Myocyte (in vitro differentiated cells): ENCODE measurements around the gene PLA2G12B. TPM values are rescaled to one million over a fixed set of nuclear protein-coding genes. Genes with fewer than 3 reads are reported as not detected.
"Not testable (repeated sequence)": the region's sequence is repeated elsewhere in the genome, so short reads cannot be mapped to it uniquely, and the experiment has no call there.

Experiments
- DNase-seq: peaks from one replicate; pipeline ENCODE4 v3.0.0-alpha.2; 2012; ENCODE audit warnings: low read depth
- total RNA-seq: library from RNA; depleted of rRNA; stranded (reverse); fragments of >200 nt; gene quantifications from 2 replicates; pipeline ENCODE4 v1.2.3, GENCODE V29; 2014

Gene PLA2G12B
- total RNA-seq, 1 donor from 2014 or later = not detected

DNA sequence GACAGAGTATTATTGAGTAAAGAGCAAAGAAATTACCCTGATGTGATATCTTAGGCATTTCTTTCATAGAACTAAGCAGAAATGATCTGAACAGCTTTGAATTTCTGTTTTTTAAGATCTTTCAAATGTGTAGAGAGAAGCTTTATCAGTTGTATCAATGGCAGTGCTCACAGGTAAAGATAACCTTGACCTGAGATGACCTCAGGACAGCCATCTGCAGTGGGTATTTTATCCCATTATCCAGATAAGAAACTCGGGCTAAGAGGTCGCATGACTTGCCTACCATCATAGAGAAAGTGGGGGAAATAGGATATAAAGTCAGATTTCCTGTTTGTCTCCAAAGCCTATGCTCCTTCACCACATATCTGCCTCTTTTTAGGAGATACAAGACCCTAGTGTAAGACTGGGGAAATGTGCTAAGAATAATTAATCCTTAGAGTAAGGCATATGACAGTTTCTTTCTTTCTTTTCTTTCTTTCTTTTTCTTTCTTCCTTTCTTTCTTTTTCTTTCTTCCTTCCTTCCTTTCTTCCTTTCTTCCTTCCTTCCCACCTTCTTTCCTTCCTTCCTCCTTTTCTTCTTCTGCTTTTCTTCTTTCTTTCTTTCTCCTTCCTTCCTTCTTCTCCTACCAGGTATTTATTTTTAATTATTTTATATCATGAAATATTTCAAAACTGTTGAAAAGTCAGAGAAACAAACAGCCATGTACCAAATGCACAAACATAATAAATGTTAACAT lies 10.9 kb downstream of the PLA2G12B start:
- DNase-seq = no peak

DNA sequence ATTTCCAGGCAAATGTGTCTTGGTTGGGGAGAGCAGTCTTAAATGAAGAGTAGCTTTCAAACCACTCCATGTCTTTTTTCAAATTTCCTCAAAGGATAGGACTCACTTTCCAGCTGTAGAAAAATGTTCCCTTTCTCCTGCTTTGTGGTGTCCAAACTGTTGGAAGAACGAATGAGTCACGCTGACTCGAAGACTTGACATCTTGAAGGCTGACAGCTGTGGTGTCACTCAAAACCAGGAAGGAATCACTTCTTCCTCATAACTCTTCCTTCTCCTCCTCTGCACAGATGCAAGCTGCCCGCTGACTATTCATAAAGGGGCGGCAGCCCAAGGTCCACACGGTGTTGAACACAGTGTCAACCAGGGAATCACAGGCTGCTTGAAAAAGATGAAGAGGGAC lies 19.2 kb downstream of the PLA2G12B start:
- peak; percentile 96 for DNase-seq

DNA sequence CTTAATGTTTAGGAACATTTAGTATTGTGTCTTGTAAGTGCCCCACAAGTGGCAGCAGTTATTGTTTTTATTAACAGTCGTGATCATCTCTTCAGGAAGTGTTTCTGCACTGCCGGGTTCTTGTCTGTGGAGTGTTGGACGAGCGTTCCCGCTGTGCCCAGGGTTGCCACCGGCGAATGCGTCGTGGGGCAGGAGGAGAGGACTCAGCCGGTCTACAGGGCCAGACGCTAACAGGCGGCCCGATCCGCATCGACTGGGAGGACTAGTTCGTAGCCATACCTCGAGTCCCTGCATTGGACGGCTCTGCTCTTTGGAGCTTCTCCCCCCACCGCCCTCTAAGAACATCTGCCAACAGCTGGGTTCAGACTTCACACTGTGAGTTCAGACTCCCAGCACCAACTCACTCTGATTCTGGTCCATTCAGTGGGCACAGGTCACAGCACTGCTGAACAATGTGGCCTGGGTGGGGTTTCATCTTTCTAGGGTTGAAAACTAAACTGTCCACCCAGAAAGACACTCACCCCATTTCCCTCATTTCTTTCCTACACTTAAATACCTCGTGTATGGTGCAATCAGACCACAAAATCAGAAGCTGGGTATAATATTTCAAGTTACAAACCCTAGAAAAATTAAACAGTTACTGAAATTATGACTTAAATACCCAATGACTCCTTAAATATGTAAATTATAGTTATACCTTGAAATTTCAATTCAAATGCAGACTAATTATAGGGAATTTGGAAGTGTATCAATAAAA lies 22.2 kb downstream of the PLA2G12B start:
- peak; percentile 17 for DNase-seq

DNA sequence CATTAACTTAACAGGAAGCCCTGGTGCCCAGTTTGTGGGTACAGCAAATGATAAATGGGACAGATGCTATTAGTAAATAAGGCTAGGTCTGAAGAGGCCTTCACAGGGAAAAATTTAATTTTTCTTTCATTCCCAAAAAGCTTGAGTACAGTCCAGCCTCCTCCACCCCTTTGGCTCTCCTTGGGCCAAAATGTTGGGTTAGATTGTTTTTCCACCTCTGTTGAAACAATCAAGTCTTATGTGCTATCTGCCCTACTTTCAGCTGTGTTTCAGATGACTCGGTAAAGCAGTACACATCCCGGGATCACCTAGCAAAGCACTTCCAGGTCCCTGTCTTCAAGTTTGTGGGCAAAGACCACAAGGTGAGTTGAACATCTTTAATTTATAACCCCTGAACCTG lies 24.3 kb downstream of the PLA2G12B start:
- DNase-seq = no peak

DNA sequence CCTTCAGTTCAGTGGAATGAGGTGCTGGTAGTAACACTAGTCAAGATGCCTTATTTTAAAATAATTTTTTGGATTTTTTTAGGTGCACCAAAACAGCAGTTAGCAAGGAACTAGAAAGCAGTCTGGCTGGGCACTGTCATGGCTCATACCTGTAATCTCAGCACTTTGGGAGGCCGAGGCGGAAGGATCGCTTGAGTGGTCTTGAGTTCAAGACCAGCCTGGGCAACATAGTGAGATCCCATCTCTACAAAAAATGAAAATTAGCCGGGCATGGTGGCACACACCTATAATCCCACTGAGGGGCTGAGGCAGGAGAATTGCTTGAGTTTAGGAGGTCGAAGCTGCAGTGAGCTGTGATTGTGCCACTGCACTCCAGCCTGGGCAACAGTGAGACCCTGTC lies 25.8 kb downstream of the PLA2G12B start:
- DNase-seq = no peak

DNA sequence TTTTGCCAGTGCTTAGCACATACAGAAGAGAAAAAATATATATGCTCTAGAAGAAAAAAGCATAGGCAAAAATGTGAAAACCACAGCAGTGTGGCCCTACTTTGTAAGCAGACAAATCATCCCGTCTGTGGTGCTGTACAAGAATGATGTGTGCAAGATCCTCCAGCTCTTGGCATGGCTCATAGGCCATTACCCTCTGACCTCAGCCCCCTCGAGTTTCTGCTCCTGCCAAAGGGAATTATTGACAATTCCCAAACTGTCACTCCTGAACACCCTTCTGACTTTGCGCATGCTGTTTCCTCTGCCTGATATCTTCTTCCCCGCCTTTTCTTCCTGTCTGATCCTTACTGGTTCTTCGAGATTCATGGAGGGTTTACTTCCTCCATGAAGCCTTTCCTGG lies 27.1 kb downstream of the PLA2G12B start:
- DNase-seq = no peak

DNA sequence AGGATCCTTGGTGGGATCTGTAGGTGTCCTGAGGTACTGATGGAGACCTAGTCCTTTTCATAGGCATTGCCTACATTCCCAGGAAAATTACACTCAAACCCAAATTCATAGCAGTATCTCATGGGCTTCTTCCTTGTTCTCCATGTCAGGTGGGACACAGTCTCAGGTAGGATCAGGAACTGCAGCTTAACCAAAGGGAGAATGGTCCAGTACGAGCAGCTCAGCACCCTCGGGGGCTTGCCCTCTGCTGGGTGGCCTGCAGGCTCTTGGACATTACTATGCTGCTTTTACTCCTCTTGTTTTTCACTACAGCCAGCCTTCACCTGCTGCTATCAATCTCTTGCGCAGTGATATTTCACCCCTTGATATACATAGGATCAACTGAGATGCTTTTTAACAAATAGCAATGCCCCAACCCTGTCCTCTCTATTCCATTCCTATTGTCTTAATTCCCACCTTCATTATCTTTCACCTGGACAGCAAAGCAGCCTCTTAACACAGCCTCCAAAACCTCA lies 28.6 kb downstream of the PLA2G12B start:
- DNase-seq = no peak

DNA sequence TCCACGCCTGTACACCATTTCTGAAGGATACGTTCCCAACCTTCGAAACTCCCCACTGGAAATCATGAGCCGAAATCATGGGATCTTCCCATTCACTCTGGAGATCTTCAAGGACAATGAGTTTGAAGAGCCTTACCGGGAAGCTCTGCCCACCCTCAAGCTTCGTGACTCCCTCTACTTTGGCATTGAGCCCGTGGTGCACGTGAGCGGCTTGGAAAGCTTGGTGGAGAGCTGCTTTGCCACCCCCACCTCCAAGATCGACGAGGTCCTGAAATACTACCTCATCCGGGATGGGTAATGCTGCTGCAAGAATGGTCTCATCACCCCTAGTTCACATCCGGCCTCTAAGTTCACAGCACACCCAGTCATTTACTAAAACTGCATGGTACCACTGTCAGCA lies 30.3 kb downstream of the PLA2G12B start:
- DNase-seq = no peak

DNA sequence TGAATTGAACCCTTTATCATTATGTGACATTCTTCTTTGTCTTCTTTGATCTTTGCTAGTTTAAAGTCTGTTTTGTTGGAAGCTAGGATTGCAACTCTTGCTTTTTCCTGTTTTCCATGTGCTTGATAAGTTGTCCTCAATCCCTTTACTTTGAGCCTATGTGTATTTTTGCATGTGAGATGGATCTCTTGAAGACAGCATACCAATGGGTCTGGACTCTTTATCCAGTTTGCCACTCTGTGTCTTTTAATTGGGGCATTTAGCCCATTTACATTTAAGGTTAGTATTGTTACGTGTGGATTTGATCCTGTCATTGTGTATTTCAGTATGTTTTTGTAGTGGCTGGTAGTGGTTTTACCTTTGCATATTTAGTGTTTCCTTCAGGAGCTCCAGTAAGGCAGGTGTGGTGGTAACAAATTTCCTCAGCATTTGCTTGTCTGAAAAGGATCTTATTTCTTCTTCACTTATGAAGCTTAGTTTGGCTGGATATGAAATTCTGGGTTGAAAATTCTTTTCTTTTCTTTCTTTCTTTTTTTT lies 33.4 kb downstream of the PLA2G12B start:
- DNase-seq = not testable (repeated sequence)

DNA sequence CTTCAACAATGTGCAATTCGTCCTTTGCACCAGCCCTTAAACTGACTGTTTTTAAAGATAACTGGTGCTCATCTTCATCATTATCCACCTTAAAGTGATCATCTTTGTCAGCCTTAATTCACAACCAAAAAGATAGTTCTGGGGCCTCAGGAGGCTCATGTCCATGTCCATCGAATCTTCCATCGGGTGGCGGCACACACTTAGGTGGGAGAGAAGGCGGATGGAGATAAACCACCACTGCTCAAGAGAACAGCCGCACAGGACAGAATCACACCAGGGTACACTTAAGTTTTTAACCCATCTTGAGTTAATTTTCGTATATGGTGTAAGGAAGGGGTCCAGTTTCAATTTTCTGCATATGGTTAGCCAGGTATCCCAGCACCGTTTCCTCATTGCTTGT lies 36.3 kb downstream of the PLA2G12B start:
- DNase-seq = no peak

DNA sequence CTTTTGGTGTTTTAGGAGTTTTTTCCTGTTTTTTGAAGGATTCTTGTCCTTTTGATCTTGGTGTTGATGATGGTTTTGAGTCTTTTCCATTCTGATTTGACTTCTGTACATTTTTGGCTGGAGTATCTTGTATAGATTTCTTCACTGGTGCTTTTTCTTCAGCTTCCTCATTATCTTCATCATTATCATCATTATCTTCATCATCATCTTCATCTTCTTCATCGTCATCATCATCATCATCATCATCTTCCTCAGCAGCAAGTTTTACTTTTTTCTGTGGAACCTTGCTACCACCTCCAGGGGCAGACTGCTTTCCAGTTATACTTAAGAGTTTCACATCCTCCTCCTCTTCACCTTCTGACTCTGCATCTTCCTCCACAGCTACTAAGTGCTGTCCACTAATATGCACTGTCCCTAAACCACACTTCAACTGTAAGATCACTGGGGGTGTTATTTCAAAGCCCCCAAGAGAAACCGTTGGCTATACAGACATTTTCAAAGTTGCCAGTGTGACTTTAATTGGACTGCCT lies 36.7 kb downstream of the PLA2G12B start:
- not testable (repeated sequence) for DNase-seq

DNA sequence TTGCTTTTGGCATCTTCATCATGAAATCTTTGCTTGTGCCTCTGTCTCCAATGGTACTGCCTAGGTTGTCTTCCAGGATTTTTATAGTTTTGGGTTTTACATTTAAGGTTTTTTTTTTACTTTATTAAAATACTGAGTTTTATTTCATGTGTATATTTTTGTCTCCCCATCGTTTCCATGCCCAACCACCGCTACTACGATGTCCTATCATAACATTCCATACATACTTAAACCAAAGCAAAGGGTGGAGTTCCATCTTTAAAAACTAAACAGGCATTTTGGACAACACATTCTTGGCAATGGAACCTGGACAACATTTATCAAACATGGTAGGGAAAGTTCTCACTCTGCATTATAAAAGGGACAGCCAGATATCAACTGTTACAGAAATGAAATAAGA lies 37.4 kb downstream of the PLA2G12B start:
- DNase-seq = not testable (repeated sequence)

DNA sequence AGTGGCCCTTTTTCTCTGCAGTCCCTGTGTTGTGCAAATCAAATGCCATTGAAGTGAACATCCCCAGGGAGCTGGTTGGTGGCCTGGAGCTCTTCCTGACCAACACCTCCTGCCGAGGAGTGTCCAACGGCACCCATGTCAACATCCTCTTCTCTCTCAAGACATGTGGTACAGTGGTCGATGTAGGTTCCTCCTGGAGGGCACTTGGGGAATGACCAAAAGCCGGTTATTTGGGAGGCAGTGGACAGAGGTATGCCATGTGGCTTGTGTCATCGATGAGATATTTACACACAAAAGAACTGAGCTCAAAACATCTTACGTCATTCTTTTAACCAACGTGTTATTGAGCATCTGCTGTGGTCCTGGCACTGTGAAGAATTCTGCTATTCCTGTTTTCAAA lies 41.3 kb downstream of the PLA2G12B start:
- DNase-seq = no peak

DNA sequence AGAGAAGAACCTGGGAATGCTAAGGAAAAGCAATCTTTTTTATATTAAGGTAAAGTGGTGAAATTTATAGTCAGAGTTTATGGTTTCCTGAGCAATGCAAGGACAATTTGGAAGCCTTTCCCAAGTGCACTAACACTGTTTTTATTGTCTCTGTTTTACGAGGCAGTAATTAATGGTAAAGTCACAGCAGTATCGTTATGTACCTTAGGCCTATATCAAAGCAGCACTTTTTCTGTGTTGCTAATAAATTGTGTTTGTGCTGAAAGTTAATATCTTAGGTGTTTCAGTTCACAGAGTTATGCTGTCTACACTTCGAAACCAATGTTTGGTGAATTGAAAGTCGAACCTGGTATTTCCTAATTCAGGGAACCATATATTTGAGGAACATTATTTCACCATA lies 41.9 kb downstream of the PLA2G12B start:
- DNase-seq = no peak

DNA sequence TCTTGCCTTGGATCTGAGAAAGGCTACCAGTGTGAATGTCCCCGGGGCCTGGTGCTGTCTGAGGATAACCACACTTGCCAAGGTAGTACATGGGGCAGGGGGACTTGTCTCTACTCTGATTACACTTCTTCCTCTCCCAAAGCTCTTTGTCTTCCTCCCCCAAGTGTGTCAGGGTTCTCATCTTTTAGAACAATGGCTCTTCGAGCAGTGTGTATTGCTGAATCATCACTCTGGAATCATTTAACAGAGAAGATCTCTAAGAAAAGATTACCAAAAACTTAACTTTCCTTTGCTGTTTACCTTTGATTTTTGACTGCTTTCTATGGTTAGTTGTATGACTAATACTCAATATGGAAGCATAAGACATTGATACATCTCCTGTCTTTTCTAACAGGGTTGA lies 42.8 kb downstream of the PLA2G12B start:
- no peak for DNase-seq

DNA sequence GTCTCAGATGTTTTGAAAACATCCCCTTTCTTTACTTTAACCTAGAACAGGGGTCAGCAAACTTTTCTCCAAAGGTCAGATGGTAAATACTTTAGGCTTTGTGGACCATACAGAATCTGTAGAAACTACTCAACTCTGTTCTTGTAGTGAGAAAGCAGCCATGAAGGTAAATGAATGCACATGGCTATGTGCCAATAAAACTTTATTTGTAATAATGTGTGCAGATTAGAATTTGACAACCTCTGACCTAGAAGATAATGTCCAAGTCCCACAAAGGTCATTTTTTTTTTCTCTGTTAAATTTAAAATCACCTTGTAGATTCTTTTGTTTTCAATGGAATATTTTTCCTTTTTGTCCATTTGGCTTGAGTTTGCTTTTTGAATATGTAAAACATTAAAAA lies 43.9 kb downstream of the PLA2G12B start:
- no peak for DNase-seq

DNA sequence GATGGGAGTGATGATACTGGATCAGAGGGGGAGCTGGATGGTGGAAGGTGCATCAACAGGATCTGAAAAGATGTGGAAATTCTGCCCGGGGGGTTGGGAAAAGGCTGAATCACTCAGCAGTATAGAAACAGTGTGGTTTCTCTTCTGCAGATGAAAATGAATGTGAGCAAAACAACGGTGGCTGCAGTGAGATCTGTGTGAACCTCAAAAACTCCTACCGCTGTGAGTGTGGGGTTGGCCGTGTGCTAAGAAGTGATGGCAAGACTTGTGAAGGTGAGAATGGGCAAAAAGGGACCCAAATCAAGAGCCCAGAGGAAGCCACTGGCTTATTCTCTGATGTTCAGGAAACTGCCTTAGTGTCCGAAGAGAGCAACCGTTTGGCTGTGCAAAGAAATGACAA lies 48.2 kb downstream of the PLA2G12B start:
- no peak for DNase-seq

DNA sequence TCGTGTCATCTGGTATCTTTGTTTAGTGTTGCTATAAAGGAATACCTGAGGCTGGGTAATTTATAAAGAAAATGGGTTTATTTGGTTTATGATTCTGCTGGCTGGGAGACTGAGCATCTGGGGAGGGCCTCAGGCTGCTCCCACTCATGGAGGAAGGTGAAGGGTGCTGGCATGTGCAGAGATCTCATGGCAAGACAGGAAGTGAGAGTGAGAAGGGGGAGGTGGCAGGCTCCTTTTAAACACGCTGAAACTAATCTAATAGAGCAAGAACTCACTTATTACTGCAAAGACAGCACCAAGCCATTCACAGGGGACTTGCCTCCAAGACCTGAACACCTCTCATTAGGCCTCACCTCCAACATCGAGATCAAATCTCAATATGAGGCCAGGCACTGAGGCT lies 49.8 kb downstream of the PLA2G12B start:
- no peak for DNase-seq

DNA sequence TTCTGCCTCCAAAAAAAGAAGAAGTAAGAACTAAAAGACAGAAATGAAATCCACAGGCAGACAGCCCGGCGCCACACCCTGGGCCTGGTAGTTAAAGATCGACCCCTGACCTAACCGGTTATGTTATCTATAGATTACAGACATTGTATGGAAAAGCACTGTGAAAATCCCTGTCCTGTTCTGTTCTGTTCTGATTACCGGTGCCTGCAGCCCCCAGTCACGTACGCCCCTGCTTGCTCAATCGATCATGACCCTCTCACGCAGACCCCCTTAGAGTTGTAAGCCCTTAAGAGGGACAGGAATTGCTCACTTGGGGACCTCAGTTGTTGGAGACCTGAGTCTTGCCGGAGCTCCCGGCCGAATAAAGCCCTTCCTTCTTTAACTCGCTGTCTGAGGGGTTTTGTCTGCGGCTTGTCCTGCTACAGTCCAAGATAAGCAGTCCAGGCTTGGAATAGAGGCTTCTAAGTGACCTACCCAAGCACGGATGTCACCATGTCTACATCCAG lies 50.6 kb downstream of the PLA2G12B start:
- not testable (repeated sequence) for DNase-seq

DNA sequence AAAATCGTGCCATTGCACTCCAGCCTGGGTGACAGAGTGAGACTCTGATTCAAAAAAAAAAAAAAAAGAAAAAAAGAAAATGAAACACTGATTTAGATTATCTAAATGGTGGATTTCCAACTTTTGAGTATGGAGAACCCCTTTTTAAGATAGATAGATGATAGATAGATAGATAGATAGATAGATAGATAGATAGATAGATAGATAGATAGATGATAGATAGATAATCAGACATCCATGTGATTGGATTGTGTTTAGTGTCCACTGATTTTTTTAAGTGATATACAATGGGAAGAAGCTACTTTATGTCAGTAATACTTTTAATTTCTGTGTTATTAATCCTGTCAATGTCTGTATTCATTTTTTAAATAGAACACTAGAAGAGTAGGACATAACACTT lies 55.1 kb downstream of the PLA2G12B start:
- DNase-seq = no peak

DNA sequence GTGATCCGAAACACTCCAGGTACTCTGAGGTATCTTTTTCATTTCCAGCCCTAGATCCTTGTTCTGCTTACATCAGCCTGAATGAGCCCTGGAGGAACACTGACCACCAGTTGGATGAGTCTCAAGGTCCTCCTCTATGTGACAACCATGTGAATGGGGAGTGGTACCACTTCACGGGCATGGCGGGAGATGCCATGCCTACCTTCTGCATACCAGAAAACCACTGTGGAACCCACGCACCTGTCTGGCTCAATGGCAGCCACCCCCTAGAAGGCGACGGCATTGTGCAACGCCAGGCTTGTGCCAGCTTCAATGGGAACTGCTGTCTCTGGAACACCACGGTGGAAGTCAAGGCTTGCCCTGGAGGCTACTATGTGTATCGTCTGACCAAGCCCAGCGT lies 56.0 kb downstream of the PLA2G12B start:
- DNase-seq = no peak
